ENCODE results near the gene TPCN2.
A peak's percentile ranks its signal among the peaks of the same experiment; 100 is the strongest.

Gene TPCN2

DNA sequence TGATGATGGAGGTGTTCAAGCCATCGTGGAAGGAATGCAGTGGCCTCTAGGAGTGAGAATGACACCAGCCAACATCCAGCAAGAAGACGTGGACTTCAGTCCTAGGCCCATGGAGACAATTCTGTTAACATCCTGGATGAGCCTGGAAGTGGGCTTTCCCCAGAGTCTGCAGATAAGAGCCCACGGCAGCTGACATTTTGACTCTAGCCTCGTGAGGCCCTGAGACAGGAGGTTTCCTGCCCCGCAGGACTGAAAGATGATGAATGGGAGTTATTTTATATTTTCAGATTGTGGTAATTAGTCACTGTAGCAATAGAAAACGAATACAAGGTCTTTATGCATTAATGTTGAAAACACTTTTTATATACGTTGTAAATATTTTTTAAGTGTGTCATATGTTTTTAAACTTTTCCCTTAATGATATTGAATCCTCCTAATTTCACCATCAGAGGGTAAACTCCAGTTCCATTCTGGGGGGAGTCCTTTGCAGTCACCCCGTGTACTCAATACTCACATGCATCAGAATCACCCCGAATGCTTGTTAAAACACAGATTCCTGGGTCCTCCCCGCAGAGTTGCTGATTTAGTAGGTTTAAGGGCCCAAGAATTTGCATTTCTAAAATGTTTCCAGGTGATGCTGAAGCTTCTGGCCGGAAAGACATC is 570 bp upstream of the TPCN2 start:
- ChIA-PET POLR2A (interaction anchor here (0.7 to 1.0 kb wide), 2 partner anchors 10 to 31 kb away, joined by 3 to 6 read pairs; no protein-coding TSS in a partner anchor), CTCF (interaction anchor here (1.2 to 1.4 kb wide), 2 partner anchors 10 to 24 kb away, joined by 3 read pairs; no protein-coding TSS in a partner anchor)
- peaks cover 0 to 22% (median 15%) of the 10 kb centered on the region in 4 experiments for H3K4me1 ChIP-seq (ENCODE audit: control extremely low read depth in 1 of 4, control insufficient read depth in 4 of 4, insufficient read depth in 4 of 4, low read length in 3 of 4)
- WGBS (ENCODE audit: insufficient coverage), result 29% methylated on average over 7 of the region's 11 CpGs
- DNase-seq, result peak in 1 of 3 donors; percentile 22
- H3K27me3 ChIP-seq (replicated peaks in 2 of 5; ENCODE audit: control insufficient read depth in 4 of 5, insufficient read depth in 5 of 5, low read length in 4 of 5), result no peaks in the 10 kb centered on the region
- no peaks in the 10 kb centered on the region for H3K36me3 ChIP-seq (ENCODE audit: control insufficient read depth in 4 of 4, insufficient read depth in 4 of 4, low read length in 3 of 4)
- peak overlapping the region in 5 of 7 experiments; percentile 21 to 90 (median 86) for H3K4me3 ChIP-seq (ENCODE audit: control insufficient read depth in 1 of 7, extremely low read depth in 1 of 7, insufficient read depth in 4 of 7, low read depth in 2 of 7, low read length in 6 of 7)
- H3K27ac ChIP-seq (ENCODE audit: insufficient read depth in 1 of 2, low read depth in 1 of 2, low read length in 2 of 2, poor library complexity in 1 of 2, severe bottlenecking in 2 of 2), result no peak overlapping the region
- no peaks in the 10 kb centered on the region for H3K9me3 ChIP-seq (ENCODE audit: control extremely low read depth in 1 of 5, control insufficient read depth in 4 of 5, insufficient read depth in 2 of 5, low read depth in 1 of 5, low read length in 4 of 5)

DNA sequence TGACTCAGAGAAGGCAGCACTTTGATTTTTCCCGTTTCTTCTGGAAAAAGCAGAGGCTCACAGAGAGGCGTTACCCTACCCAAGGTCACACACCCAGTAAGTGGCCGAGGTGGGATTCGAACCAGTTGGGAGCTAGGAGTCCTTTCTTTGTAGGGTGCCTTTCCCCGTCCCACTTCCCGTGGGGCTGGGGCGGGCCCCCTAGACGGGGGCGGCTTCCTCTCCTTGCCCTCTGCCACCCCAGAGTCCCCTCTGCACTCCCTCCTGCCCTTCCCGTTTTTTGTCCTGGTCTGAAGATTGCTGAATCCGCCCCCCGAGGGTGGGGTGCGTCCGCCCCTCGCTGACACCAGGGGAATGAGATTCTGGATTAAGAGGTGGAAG is 747 bp downstream of the TPCN2 start:
- Histone ChIP-seq H3K27me3 (replicated peaks in 2 of 5; ENCODE audit: control insufficient read depth in 4 of 5, insufficient read depth in 5 of 5, low read length in 4 of 5) (no peaks in the 10 kb centered on the region), H3K4me3 (ENCODE audit: control insufficient read depth in 1 of 7, extremely low read depth in 1 of 7, insufficient read depth in 4 of 7, low read depth in 2 of 7, low read length in 6 of 7) (peak overlapping the region; percentile 59 to 90 (median 86)), H3K36me3 (ENCODE audit: control insufficient read depth in 4 of 4, insufficient read depth in 4 of 4, low read length in 3 of 4) (peaks cover 0 to 10% (median 4%) of the 10 kb centered on the region in 4 experiments), H3K4me1 (ENCODE audit: control extremely low read depth in 1 of 4, control insufficient read depth in 4 of 4, insufficient read depth in 4 of 4, low read length in 3 of 4) (peaks cover 0 to 20% (median 15%) of the 10 kb centered on the region in 4 experiments), H3K9me3 (ENCODE audit: control extremely low read depth in 1 of 5, control insufficient read depth in 4 of 5, insufficient read depth in 2 of 5, low read depth in 1 of 5, low read length in 4 of 5) (no peaks in the 10 kb centered on the region), H3K27ac (ENCODE audit: insufficient read depth in 1 of 2, low read depth in 1 of 2, low read length in 2 of 2, poor library complexity in 1 of 2, severe bottlenecking in 2 of 2) (peak overlapping the region; percentile 54 to 82)
- ChIA-PET POLR2A (no interaction called here), CTCF (interaction anchor here (1.2 to 1.4 kb wide), 2 partner anchors 22 to 41 kb away, joined by 3 to 5 read pairs; no protein-coding TSS in a partner anchor)
- 2% methylated on average over 9 of the region's 15 CpGs for WGBS (ENCODE audit: insufficient coverage)
- DNase-seq, result peak; percentile 25 to 43 (median 42)

DNA sequence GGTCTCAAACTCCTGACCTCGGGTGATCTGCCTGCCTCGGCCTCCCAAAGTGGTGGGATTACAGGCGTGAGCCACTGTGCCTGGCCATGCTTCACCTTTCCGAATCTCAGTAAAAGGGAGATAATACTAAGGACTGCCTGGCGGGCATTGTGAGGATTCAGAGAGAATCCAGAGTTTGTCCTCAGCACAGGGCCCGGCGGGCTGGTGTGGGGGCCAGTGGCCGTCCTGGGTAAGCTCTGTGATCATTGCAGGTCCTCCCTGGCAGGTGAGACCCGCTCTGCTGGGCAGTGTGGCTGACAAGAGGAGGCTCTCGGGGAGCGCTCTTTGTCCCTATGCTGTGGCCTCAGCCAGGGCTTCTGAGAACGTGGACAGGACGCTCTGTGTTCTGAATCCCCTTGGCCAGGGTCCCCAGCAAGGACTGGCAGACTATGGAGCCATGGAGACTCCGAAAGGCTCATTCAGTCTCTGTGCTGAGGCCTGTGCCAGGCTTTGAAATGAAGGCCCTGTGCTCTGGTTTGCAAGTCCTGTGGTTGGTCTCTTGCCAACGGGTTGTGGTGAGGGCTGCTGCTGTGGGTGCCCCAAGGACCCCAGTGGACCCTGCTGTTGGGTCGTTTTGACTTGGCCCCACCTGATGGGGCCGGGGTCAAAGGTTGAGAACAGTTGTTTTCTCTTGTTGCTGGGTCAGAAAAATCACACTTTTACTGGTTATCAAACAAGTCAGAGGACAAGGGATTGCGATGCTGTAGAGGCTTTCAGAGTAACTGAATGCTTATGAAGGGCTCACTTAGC is 2.1 kb downstream of the TPCN2 start:
- Histone ChIP-seq H3K36me3 (ENCODE audit: control insufficient read depth in 4 of 4, insufficient read depth in 4 of 4, low read length in 3 of 4) (peaks cover 6 to 23% (median 12%) of the 10 kb centered on the region in 4 experiments), H3K4me1 (ENCODE audit: control extremely low read depth in 1 of 4, control insufficient read depth in 4 of 4, insufficient read depth in 4 of 4, low read length in 3 of 4) (peaks cover 0 to 20% (median 15%) of the 10 kb centered on the region in 4 experiments), H3K4me3 (ENCODE audit: control insufficient read depth in 1 of 7, extremely low read depth in 1 of 7, insufficient read depth in 4 of 7, low read depth in 2 of 7, low read length in 6 of 7) (no peak overlapping the region), H3K27ac (ENCODE audit: insufficient read depth in 1 of 2, low read depth in 1 of 2, low read length in 2 of 2, poor library complexity in 1 of 2, severe bottlenecking in 2 of 2) (peak overlapping the region in 1 of 2 experiments; percentile 22), H3K27me3 (replicated peaks in 2 of 5; ENCODE audit: control insufficient read depth in 4 of 5, insufficient read depth in 5 of 5, low read length in 4 of 5) (no peaks in the 10 kb centered on the region), H3K9me3 (ENCODE audit: control extremely low read depth in 1 of 5, control insufficient read depth in 4 of 5, insufficient read depth in 2 of 5, low read depth in 1 of 5, low read length in 4 of 5) (no peaks in the 10 kb centered on the region)
- 89% methylated on average over 18 of the region's 18 CpGs for WGBS (ENCODE audit: insufficient coverage)
- CTCF ChIA-PET, result interaction anchor here (1.2 kb wide), 1 partner anchor 40 kb away, joined by 5 read pairs; no protein-coding TSS in a partner anchor
- DNase-seq, result no peak
- POLR2A ChIA-PET, result interaction anchor here (0.6 kb wide), 1 partner anchor 82 kb away, joined by 3 read pairs; no protein-coding TSS in a partner anchor

- Histone ChIP-seq H3K27ac (ENCODE audit: insufficient read depth in 1 of 2, low read depth in 1 of 2, low read length in 2 of 2, poor library complexity in 1 of 2, severe bottlenecking in 2 of 2) (peak overlapping the region in 1 of 2 experiments; percentile 22), H3K27me3 (replicated peaks in 2 of 5; ENCODE audit: control insufficient read depth in 4 of 5, insufficient read depth in 5 of 5, low read length in 4 of 5) (no peaks in the 10 kb centered on the region), H3K9me3 (ENCODE audit: control extremely low read depth in 1 of 5, control insufficient read depth in 4 of 5, insufficient read depth in 2 of 5, low read depth in 1 of 5, low read length in 4 of 5) (no peaks in the 10 kb centered on the region), H3K36me3 (ENCODE audit: control insufficient read depth in 4 of 4, insufficient read depth in 4 of 4, low read length in 3 of 4) (peaks cover 6 to 26% (median 16%) of the 10 kb centered on the region in 4 experiments), H3K4me3 (ENCODE audit: control insufficient read depth in 1 of 7, extremely low read depth in 1 of 7, insufficient read depth in 4 of 7, low read depth in 2 of 7, low read length in 6 of 7) (no peak overlapping the region), H3K4me1 (ENCODE audit: control extremely low read depth in 1 of 4, control insufficient read depth in 4 of 4, insufficient read depth in 4 of 4, low read length in 3 of 4) (peaks cover 0 to 20% (median 15%) of the 10 kb centered on the region in 4 experiments)
- WGBS (ENCODE audit: insufficient coverage), result 98% methylated on average over 14 of the region's 20 CpGs
- CTCF ChIA-PET, result no interaction called here
- POLR2A ChIA-PET, result no interaction called here
- no peak for DNase-seq
These were observed 2.9 kb downstream of the TPCN2 start for GRCh38 chr11:69051381-69052342.

- 88% methylated on average over 18 of the region's 21 CpGs for WGBS (ENCODE audit: insufficient coverage)
These were observed 3.8 kb downstream of the TPCN2 start for GRCh38 chr11:69052343-69053168.

GRCh38 chr11:69053169-69053477 is 4.4 kb downstream of the TPCN2 start:
- Histone ChIP-seq H3K4me1 (ENCODE audit: control extremely low read depth in 1 of 4, control insufficient read depth in 4 of 4, insufficient read depth in 4 of 4, low read length in 3 of 4) (peaks cover 0 to 20% (median 16%) of the 10 kb centered on the region in 4 experiments), H3K36me3 (ENCODE audit: control insufficient read depth in 4 of 4, insufficient read depth in 4 of 4, low read length in 3 of 4) (peaks cover 6 to 35% (median 20%) of the 10 kb centered on the region in 4 experiments), H3K27ac (ENCODE audit: insufficient read depth in 1 of 2, low read depth in 1 of 2, low read length in 2 of 2, poor library complexity in 1 of 2, severe bottlenecking in 2 of 2) (no peak overlapping the region), H3K4me3 (ENCODE audit: control insufficient read depth in 1 of 7, extremely low read depth in 1 of 7, insufficient read depth in 4 of 7, low read depth in 2 of 7, low read length in 6 of 7) (no peak overlapping the region), H3K9me3 (ENCODE audit: control extremely low read depth in 1 of 5, control insufficient read depth in 4 of 5, insufficient read depth in 2 of 5, low read depth in 1 of 5, low read length in 4 of 5) (no peaks in the 10 kb centered on the region), H3K27me3 (replicated peaks in 2 of 5; ENCODE audit: control insufficient read depth in 4 of 5, insufficient read depth in 5 of 5, low read length in 4 of 5) (no peaks in the 10 kb centered on the region)
- ChIA-PET CTCF (no interaction called here), POLR2A (no interaction called here)
- 94% methylated on average over 8 of the region's 9 CpGs for WGBS (ENCODE audit: insufficient coverage)
- DNase-seq, result no peak

More at GRCh38 chr11:69052343-69053168, 3.8 kb downstream of the TPCN2 start:
- Histone ChIP-seq H3K9me3 (ENCODE audit: control extremely low read depth in 1 of 5, control insufficient read depth in 4 of 5, insufficient read depth in 2 of 5, low read depth in 1 of 5, low read length in 4 of 5) (no peaks in the 10 kb centered on the region), H3K4me1 (ENCODE audit: control extremely low read depth in 1 of 4, control insufficient read depth in 4 of 4, insufficient read depth in 4 of 4, low read length in 3 of 4) (peaks cover 0 to 20% (median 15%) of the 10 kb centered on the region in 4 experiments), H3K36me3 (ENCODE audit: control insufficient read depth in 4 of 4, insufficient read depth in 4 of 4, low read length in 3 of 4) (peaks cover 6 to 30% (median 17%) of the 10 kb centered on the region in 4 experiments), H3K27me3 (replicated peaks in 2 of 5; ENCODE audit: control insufficient read depth in 4 of 5, insufficient read depth in 5 of 5, low read length in 4 of 5) (no peaks in the 10 kb centered on the region), H3K27ac (ENCODE audit: insufficient read depth in 1 of 2, low read depth in 1 of 2, low read length in 2 of 2, poor library complexity in 1 of 2, severe bottlenecking in 2 of 2) (no peak overlapping the region), H3K4me3 (ENCODE audit: control insufficient read depth in 1 of 7, extremely low read depth in 1 of 7, insufficient read depth in 4 of 7, low read depth in 2 of 7, low read length in 6 of 7) (no peak overlapping the region)
- no peak for DNase-seq
- ChIA-PET POLR2A (no interaction called here), CTCF (no interaction called here)
